Lower leg skin (tissue), 4 donors: Measurements from ENCODE around the gene TNFSF8. TPM values are rescaled to one million over a fixed set of nuclear protein-coding genes. Genes with fewer than 3 reads are reported as not detected.

Experiments
- DNase-seq, 2 donors: peaks; one replicate each; pipeline ENCODE4 v3.0.0-alpha.2; 2019; ENCODE audit warnings: low spot score in 2 of 2
- H3K4me3 ChIP-seq: fragments of 200-600 bp; sonication (generic); 2 replicates; pipeline ENCODE4 v1.5.1; 2017; ENCODE audit warnings: mild to moderate bottlenecking, low read depth; ENCODE audit not compliant: poor library complexity, severe bottlenecking
- CTCF ChIP-seq, 3 donors: fragments of 450-650 bp; IDR thresholded peaks; one replicate each; pipeline ENCODE4 v1.5.1; 2016; ENCODE audit warnings: antibody characterized with exemption in 3 of 3, mild to moderate bottlenecking in 3 of 3, moderate library complexity in 2 of 3
- POLR2A ChIP-seq, 2 donors: fragments of 450-650 bp; IDR thresholded peaks; one replicate each; pipeline ENCODE4 v1.6.1; 2016 to 2017; ENCODE audit warnings: antibody characterized with exemption in 2 of 2, mild to moderate bottlenecking in 1 of 2, moderate library complexity in 1 of 2
- WGBS, 2 donors: methylation state at CpG; one replicate each; pipeline ENCODE4 v1.1.5; 2018; 5-methylcytosine and 5-hydroxymethylcytosine counted together
- intact Hi-C: fragments of 100-400 bp; cut with DNase I; formaldehyde crosslinking; loops from one replicate; pipeline ENCODE4 v1.15.0; 2023; ENCODE audit warnings: low total_unique reads
- total RNA-seq, 4 donors: library from RNA; depleted of rRNA; stranded (reverse); fragments of >200 nt; gene quantifications; one replicate each; pipeline ENCODE4 v1.1.0, GENCODE V29; 2016

Gene TNFSF8
- total RNA-seq, 4 donors from 2014 or later: 0.27 to 2.5 (median 0.93) TPM

- intact Hi-C loops: no loop called here
- no peak for TF ChIP-seq CTCF (IDR thresholded peaks at IDR 0.05)
- TF ChIP-seq POLR2A (IDR thresholded peaks at IDR 0.05): no peak
- no peak overlapping the region for H3K4me3 ChIP-seq
- no peak for DNase-seq
- 75 to 86% methylated on average over 2 of the region's 2 CpGs for WGBS, 2 donors
Observed at GRCh38 chr9:114945616-114946412, 15.4 kb upstream of the TNFSF8 start.

GRCh38 chr9:114941376-114941775 is 11.0 kb upstream of the TNFSF8 start:
- intact Hi-C loops: no loop called here
- DNase-seq: no peak
- no peak overlapping the region for H3K4me3 ChIP-seq
- TF ChIP-seq CTCF (IDR thresholded peaks at IDR 0.05): no peak
- no peak for TF ChIP-seq POLR2A (IDR thresholded peaks at IDR 0.05)
- 73 to 77% methylated on average over 2 of the region's 2 CpGs for WGBS, 2 donors

- WGBS, 2 donors: 60 to 64% methylated on average over 4 of the region's 4 CpGs
- TF ChIP-seq POLR2A (IDR thresholded peaks at IDR 0.05): no peak
- TF ChIP-seq CTCF (IDR thresholded peaks at IDR 0.05): no peak
- intact Hi-C loops: no loop called here
- no peak overlapping the region for H3K4me3 ChIP-seq
- no peak for DNase-seq
Observed at GRCh38 chr9:114938687-114939575, 8.5 kb upstream of the TNFSF8 start.

- no peak for TF ChIP-seq CTCF (IDR thresholded peaks at IDR 0.05)
- no peak for TF ChIP-seq POLR2A (IDR thresholded peaks at IDR 0.05)
Observed at GRCh38 chr9:114937516-114937915, 7.1 kb upstream of the TNFSF8 start.

GRCh38 chr9:114936581-114936980 is 6.2 kb upstream of the TNFSF8 start:
- intact Hi-C loops: no loop called here
- no peak for DNase-seq
- TF ChIP-seq CTCF (IDR thresholded peaks at IDR 0.05): no peak
- TF ChIP-seq POLR2A (IDR thresholded peaks at IDR 0.05): no peak
- 47 to 60% methylated on average over 1 of the region's 1 CpG for WGBS, 2 donors
- no peak overlapping the region for H3K4me3 ChIP-seq

More at GRCh38 chr9:114937516-114937915, 7.1 kb upstream of the TNFSF8 start:
- DNase-seq: no peak
- no peak overlapping the region for H3K4me3 ChIP-seq
- 85% methylated on average over 3 of the region's 3 CpGs for WGBS, 2 donors
- intact Hi-C loops: no loop called here
